Omental fat pad (tissue), 4 donors: ENCODE data around the gene PLXNA2. TPM values are rescaled to one million over a fixed set of nuclear protein-coding genes. Genes with fewer than 3 reads are reported as not detected.

ENCODE experiments used
- ATAC-seq: fragments of 150-250 bp; one replicate; pipeline ENCODE4 v1.9.1; 2016; ENCODE audit warnings: mild to moderate bottlenecking, moderate library complexity; ENCODE audit not compliant: low FRiP score
- DNase-seq: peaks from one replicate; pipeline ENCODE4 v3.0.0-alpha.2; 2019; ENCODE audit warnings: low spot score
- CTCF ChIP-seq, 3 donors: fragments of 450-650 bp; IDR thresholded peaks; one replicate each; pipeline ENCODE4 v1.5.1; 2016 to 2017; ENCODE audit warnings: antibody characterized with exemption in 3 of 3, mild to moderate bottlenecking in 3 of 3, moderate library complexity in 2 of 3
- total RNA-seq, 4 donors: library from RNA; depleted of rRNA; stranded (reverse); fragments of >200 nt; gene quantifications; one replicate each; pipeline ENCODE4 v1.1.0, GENCODE V29; 2016

PLXNA2 gene
- total RNA-seq, 4 donors from 2014 or later = 21.7 to 67.9 (median 36.8) TPM

GRCh38 chr1:208170252-208170651 is 73.9 kb downstream of the PLXNA2 start:
- DNase-seq (no peak), ATAC-seq (no peak)
- no peak for TF ChIP-seq CTCF (IDR thresholded peaks at IDR 0.05)

GRCh38 chr1:208169081-208169879 is 74.9 kb downstream of the PLXNA2 start:
- no peak for TF ChIP-seq CTCF (IDR thresholded peaks at IDR 0.05)
- no peak for ATAC-seq
- no peak for DNase-seq

GRCh38 chr1:208167261-208167869 is 76.8 kb downstream of the PLXNA2 start:
- DNase-seq = no peak
- no peak for TF ChIP-seq CTCF (IDR thresholded peaks at IDR 0.05)
- ATAC-seq = no peak

- TF ChIP-seq CTCF (IDR thresholded peaks at IDR 0.05) = no peak
- no peak for DNase-seq
- ATAC-seq = no peak
Measured at GRCh38 chr1:208166340-208167138, 77.6 kb downstream of the PLXNA2 start.

- ATAC-seq = no peak
- DNase-seq = no peak
- no peak for TF ChIP-seq CTCF (IDR thresholded peaks at IDR 0.05)
Measured at GRCh38 chr1:208165659-208166058, 78.5 kb downstream of the PLXNA2 start.

- no peak for DNase-seq
- no peak for TF ChIP-seq CTCF (IDR thresholded peaks at IDR 0.05)
- ATAC-seq = no peak
Measured at GRCh38 chr1:208164609-208165008, 79.6 kb downstream of the PLXNA2 start.
